HCT116 (cell line): Measurements from ENCODE around the gene ANKRD16.

ENCODE experiments used
- CBX3 ChIP-seq: IDR thresholded peaks from 2 replicates; pipeline ENCODE4 v1.6.1; 2012; ENCODE audit warnings: low read depth
- EZH2 ChIP-seq: fragments of 200-600 bp; sonication (generic); IDR thresholded peaks from 2 replicates; pipeline ENCODE4 v1.6.1; 2017; ENCODE audit warnings: antibody characterized with exemption, mixed run types
- EZH2phosphoT487 ChIP-seq: fragments of 200-600 bp; IDR thresholded peaks from 2 replicates; pipeline ENCODE4 v1.6.1; 2018; ENCODE audit warnings: antibody characterized with exemption, borderline replicate concordance
- JUND ChIP-seq: IDR thresholded peaks from 2 replicates; pipeline ENCODE4 v1.6.1; 2012
- POLR2AphosphoS5 ChIP-seq: IDR thresholded peaks from 2 replicates; pipeline ENCODE4 v1.6.1; 2011; ENCODE audit warnings: mild to moderate bottlenecking, low read depth, low read length, moderate library complexity
- SIN3A ChIP-seq: IDR thresholded peaks from 2 replicates; pipeline ENCODE4 v1.6.1; 2012; ENCODE audit warnings: low read depth
- TF ChIP-seq, protein P1 (sequence below), 3 experiments: fragments of 200-600 bp in 1 of 3; sonication (generic) in 1 of 3; IDR thresholded peaks in 2 of 3; conservative IDR thresholded peaks in 1 of 3; 2 replicates each; pipeline ENCODE4 v1.5.1; 2012 to 2017; ENCODE audit warnings: low read depth in 2 of 3, low read length in 2 of 3, antibody characterized with exemption in 1 of 3, borderline replicate concordance in 1 of 3, control low read depth in 1 of 3, mild to moderate bottlenecking in 1 of 3, mixed read lengths in 1 of 3, mixed run types in 1 of 3, moderate library complexity in 1 of 3; ENCODE audit not compliant: insufficient read depth in 1 of 3
- TF ChIP-seq, protein P2 (sequence below): IDR thresholded peaks from 2 replicates; pipeline ENCODE4 v1.6.1; 2012
- TF ChIP-seq, protein P3 (sequence below): IDR thresholded peaks from 2 replicates; pipeline ENCODE4 v1.6.1; 2012
- TF ChIP-seq, protein P4 (sequence below): IDR thresholded peaks from 2 replicates; pipeline ENCODE4 v1.6.1; 2012; ENCODE audit warnings: low read depth

DNA sequence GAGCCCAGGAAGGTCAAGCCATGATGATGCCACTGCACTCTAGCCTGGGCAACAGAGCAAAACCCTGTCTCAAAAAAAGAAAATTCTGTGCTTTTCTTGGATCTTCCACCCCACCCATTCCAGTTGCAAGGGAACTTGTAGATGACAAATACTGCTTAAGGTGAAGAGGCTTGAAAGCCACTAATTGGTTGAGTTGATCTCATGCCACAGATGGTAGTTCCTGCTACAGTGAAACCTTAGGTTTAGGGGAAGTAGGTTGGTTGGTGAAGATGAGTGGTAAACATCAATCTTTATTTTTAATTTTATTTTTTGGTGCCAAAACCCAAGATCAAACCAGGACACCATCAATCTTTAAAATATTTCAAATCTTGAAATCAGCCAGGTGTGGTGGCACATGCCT lies 73.5 kb downstream of the ANKRD16 start:
- TF ChIP-seq EZH2 (no peak), JUND (no peak), SIN3A (no peak), CBX3 (no peak), EZH2phosphoT487 (no peak), POLR2AphosphoS5 (no peak)
- TF ChIP-seq, protein P1, sequence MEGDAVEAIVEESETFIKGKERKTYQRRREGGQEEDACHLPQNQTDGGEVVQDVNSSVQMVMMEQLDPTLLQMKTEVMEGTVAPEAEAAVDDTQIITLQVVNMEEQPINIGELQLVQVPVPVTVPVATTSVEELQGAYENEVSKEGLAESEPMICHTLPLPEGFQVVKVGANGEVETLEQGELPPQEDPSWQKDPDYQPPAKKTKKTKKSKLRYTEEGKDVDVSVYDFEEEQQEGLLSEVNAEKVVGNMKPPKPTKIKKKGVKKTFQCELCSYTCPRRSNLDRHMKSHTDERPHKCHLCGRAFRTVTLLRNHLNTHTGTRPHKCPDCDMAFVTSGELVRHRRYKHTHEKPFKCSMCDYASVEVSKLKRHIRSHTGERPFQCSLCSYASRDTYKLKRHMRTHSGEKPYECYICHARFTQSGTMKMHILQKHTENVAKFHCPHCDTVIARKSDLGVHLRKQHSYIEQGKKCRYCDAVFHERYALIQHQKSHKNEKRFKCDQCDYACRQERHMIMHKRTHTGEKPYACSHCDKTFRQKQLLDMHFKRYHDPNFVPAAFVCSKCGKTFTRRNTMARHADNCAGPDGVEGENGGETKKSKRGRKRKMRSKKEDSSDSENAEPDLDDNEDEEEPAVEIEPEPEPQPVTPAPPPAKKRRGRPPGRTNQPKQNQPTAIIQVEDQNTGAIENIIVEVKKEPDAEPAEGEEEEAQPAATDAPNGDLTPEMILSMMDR (IDR thresholded peaks at IDR 0.05 in 2 of 3, conservative IDR thresholded peaks at IDR 0.05 in 1 of 3; ENCODE audit: borderline replicate concordance in 1 of 3, insufficient read depth in 1 of 3, low read depth in 2 of 3, low read length in 2 of 3) = no peak
- TF ChIP-seq, protein P2, sequence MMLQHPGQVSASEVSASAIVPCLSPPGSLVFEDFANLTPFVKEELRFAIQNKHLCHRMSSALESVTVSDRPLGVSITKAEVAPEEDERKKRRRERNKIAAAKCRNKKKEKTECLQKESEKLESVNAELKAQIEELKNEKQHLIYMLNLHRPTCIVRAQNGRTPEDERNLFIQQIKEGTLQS = no peak
- TF ChIP-seq, protein P3, sequence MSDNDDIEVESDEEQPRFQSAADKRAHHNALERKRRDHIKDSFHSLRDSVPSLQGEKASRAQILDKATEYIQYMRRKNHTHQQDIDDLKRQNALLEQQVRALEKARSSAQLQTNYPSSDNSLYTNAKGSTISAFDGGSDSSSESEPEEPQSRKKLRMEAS = no peak
- TF ChIP-seq, protein P4, sequence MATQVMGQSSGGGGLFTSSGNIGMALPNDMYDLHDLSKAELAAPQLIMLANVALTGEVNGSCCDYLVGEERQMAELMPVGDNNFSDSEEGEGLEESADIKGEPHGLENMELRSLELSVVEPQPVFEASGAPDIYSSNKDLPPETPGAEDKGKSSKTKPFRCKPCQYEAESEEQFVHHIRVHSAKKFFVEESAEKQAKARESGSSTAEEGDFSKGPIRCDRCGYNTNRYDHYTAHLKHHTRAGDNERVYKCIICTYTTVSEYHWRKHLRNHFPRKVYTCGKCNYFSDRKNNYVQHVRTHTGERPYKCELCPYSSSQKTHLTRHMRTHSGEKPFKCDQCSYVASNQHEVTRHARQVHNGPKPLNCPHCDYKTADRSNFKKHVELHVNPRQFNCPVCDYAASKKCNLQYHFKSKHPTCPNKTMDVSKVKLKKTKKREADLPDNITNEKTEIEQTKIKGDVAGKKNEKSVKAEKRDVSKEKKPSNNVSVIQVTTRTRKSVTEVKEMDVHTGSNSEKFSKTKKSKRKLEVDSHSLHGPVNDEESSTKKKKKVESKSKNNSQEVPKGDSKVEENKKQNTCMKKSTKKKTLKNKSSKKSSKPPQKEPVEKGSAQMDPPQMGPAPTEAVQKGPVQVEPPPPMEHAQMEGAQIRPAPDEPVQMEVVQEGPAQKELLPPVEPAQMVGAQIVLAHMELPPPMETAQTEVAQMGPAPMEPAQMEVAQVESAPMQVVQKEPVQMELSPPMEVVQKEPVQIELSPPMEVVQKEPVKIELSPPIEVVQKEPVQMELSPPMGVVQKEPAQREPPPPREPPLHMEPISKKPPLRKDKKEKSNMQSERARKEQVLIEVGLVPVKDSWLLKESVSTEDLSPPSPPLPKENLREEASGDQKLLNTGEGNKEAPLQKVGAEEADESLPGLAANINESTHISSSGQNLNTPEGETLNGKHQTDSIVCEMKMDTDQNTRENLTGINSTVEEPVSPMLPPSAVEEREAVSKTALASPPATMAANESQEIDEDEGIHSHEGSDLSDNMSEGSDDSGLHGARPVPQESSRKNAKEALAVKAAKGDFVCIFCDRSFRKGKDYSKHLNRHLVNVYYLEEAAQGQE = no peak
